GM21390 (cell line): Measurements from ENCODE around the gene SOBP.
"Not testable (repeated sequence)": the region's sequence is repeated elsewhere in the genome, so short reads cannot be mapped to it uniquely, and the experiment has no call there.

Experiments
- ATAC-seq: cut with Tn5 transposase; IDR thresholded peaks from one replicate; pipeline ENCODE4 v1.9.1; 2021; ENCODE audit not compliant: unreplicated experiment

Gene SOBP

GRCh38 chr6:107488174-107488874 lies 1.6 kb upstream of the SOBP start:
- ATAC-seq = no peak

GRCh38 chr6:107488875-107489635 lies 862 bp upstream of the SOBP start:
- ATAC-seq = no peak

GRCh38 chr6:107490566-107491137 lies 735 bp downstream of the SOBP start:
- ATAC-seq = no peak

- ATAC-seq = no peak
Measured at GRCh38 chr6:107491138-107491609, 1.3 kb downstream of the SOBP start.

GRCh38 chr6:107491760-107492660 lies 2.1 kb downstream of the SOBP start:
- no peak for ATAC-seq

- ATAC-seq = no peak
Measured at GRCh38 chr6:107493158-107494057, 3.5 kb downstream of the SOBP start.

GRCh38 chr6:107495196-107495643 lies 5.3 kb downstream of the SOBP start:
- no peak for ATAC-seq

- no peak for ATAC-seq
Measured at GRCh38 chr6:107495971-107496370, 6.1 kb downstream of the SOBP start.

- no peak for ATAC-seq
Measured at GRCh38 chr6:107496892-107497684, 7.2 kb downstream of the SOBP start.

- ATAC-seq = no peak
Measured at GRCh38 chr6:107504270-107505026, 14.5 kb downstream of the SOBP start.

- ATAC-seq = no peak
Measured at GRCh38 chr6:107506145-107506544, 16.2 kb downstream of the SOBP start.

GRCh38 chr6:107509506-107509905 lies 19.6 kb downstream of the SOBP start:
- no peak for ATAC-seq

GRCh38 chr6:107510108-107510507 lies 20.2 kb downstream of the SOBP start:
- no peak for ATAC-seq

- ATAC-seq = no peak
Measured at GRCh38 chr6:107511511-107511993, 21.6 kb downstream of the SOBP start.

- ATAC-seq = no peak
Measured at GRCh38 chr6:107513214-107513613, 23.3 kb downstream of the SOBP start.

- no peak for ATAC-seq
Measured at GRCh38 chr6:107515955-107516354, 26.0 kb downstream of the SOBP start.

GRCh38 chr6:107517274-107517673 lies 27.4 kb downstream of the SOBP start:
- no peak for ATAC-seq

- ATAC-seq = not testable (repeated sequence)
Measured at GRCh38 chr6:107519224-107519623, 29.3 kb downstream of the SOBP start.
